Ovary (tissue), 3 donors: ENCODE data around the gene CRY2.

Experiments used
- CTCF ChIP-seq, 3 donors: fragments of 450-650 bp in 2 of 3; fragments of 200-600 bp in 1 of 3; IDR thresholded peaks; one replicate each; pipeline versions ENCODE4 v1.5.1 to v1.8.0; 2016 to 2022; ENCODE audit warnings: antibody characterized with exemption in 3 of 3, mild to moderate bottlenecking in 1 of 3
- POLR2A ChIP-seq: fragments of 450-650 bp; IDR thresholded peaks from one replicate; pipeline ENCODE4 v1.6.1; 2017; ENCODE audit warnings: antibody characterized with exemption, mild to moderate bottlenecking, moderate library complexity
- donor health status: DM: no; HTN: no; CAD: no.

- no peak for TF ChIP-seq POLR2A
- no peak for TF ChIP-seq CTCF (IDR thresholded peaks at IDR 0.05)
These were observed 30.6 kb downstream of the CRY2 start for GRCh38 chr11:45877845-45878244.
